Fibroblast of upper back skin (primary cell): Measurements from ENCODE around the gene GPC5.

Source experiments
- DNase-seq: peaks from one replicate; pipeline ENCODE4 v3.0.0-alpha.2; 2013

Gene GPC5

DNA sequence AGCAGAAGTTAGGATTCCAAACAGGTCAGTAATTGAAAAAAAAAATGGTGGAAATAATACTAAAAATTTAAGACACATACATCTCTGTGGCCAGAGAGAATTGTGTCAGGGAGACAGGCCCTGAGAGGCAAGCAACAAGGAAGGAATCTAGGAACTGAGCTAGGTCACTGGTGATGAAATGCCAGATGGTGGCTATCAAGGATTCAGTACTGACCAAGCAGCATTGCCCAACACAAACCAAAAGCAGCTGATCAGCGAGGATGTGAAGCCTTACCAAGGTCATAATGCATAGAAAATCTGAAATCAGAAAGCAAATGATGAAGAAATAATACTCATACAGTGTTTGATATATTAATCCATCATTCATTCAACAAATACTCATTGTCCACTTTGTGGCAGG, 905.0 kb downstream of the GPC5 start:
- peak; percentile 68 for DNase-seq

DNA sequence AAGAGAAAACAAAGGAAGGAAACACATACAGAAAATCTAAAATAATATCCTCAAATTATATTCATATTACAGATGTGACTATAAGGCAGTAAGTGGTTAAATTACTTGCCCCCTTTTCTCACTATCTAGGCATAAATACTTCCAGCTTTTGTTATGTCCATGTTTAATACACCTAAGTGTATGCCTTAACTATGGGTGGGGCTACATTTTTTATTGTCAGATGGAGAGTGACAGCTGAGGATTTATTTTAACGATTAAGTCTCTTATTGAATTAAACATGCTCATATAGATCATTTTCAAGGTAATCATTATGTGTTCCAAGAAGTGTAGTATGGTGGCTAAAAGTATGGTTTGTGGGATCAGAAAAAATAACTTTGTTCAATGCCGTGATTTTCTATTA, 909.3 kb downstream of the GPC5 start:
- no peak for DNase-seq

DNA sequence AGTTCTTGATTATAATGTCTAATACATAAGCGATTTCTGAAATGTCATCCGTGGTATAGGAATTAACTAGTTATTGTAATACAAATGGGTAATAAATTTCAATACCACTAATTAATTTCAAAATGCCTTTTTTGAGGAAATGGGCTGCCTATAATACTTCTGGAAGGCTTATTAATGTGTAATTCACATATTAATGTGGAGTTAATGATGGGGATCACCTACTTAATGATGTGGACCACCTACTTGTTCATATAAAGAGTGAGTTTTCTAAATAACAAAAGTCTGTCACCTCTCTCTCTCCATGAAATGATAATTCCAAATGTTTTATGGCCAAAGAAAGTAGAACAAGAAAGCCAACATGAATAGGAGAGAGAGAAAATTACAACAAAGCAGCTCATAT, 914.4 kb downstream of the GPC5 start:
- no peak for DNase-seq

DNA sequence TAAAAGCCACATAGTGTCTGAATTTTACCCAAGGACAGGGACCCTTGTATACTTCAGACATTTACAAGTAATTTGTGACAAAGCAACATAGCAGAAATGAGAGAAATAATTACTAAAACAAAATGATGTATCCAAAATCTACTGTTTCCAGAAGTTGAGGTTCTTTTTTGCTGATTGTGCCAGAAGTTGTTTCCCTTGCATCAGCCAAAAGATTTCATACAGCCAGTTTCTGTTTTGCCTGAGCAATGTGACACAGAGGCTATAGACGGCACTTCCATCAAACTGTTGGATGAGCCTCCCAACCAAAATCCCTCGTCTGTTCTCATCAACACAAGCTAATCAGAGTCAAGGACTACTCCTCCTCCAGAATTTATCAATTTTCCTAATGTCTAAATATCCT, 915.0 kb downstream of the GPC5 start:
- DNase-seq, result peak; percentile 32

DNA sequence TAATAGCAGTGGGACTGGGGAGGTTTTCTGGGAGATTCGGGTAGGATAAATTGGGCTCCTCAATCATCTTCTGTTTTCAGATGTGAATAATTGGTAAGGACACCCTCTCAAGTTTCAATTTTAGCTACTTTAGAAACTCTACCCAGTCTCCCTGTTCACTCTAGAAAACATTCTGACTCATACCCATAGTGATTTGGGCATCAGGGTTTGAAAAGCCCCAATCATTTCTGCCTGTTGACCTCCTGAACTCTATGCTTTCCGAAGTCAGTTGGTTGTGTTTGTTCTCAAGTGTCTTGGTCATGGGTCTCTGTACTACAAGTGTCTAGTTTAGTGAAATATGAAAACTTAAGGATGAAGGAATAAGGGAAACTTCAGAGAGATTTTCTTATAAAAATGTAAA, 916.8 kb downstream of the GPC5 start:
- no peak for DNase-seq

DNA sequence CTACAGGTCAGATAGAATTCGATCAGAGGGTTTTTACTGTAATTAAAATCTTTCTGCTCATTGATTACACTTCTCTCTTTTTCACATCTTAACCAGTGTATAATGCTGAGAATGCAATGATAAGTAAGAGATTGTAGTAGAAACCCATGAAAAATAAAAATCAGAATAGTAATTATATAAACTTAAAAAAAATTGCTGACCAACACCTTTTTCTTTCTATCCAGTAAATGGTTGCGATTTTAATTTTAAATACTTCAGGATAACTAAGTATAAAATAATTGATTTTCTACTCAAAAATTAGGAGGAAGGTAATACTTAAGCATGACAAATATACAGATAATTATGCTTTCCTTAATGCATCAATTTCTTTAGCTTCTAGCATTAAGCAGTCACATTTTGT, 917.6 kb downstream of the GPC5 start:
- DNase-seq, result no peak

DNA sequence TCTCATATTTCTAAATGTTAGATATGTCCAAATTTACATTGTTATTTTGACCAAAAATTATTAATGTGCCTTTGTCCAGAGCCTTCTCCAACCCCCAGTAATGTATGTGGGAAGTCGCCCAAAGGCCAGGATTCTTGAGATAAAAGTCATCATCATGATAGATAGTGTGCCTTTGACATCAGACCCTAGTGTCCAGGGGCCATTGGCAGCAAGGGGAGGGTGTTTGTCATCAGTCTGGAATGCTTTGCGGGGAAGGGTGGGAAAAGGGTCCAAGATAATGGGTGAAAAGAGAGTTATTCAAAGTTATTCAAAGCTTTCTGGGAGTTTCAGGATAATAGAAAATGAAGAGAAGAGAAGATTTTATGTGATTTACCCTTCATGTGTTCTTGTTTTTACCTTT, 918.6 kb downstream of the GPC5 start:
- peak; percentile 82 for DNase-seq

DNA sequence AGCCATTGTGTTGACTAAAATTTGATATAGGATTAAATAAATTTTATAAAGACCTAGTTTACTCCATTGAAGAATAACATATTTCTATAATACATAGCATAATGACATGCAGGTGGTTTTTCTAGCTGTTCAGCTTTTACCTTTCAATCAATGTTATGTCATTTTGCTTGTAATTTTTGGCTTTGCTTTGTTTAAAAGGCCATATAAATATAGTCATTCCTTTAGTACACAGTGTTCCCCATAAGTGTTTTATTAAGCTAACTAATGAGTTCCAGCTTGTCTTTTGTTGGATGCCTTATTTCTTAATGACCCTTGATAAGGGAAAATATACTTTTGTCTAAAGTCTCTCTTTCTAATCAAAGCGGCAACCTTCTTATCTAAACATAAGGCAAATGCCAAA, 921.9 kb downstream of the GPC5 start:
- DNase-seq, result no peak

DNA sequence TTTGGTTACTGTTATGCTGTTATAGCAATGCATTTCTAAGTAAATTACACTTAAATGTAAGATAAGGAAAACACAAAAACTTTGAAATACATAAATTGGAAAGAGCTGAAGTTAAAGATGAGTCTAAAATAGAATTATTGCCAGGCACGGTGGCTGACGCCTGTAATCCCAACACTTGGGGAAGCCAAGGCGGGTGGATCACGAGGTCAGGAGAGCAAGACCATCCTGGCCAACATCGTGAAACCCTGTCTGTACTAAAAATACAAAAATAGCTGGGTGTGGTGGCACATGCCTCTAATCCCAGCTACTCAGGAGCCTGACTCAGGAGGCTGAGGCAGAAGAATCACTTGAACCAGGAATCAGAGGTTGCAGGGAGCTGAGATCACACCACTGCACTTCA, 922.8 kb downstream of the GPC5 start:
- DNase-seq, result no peak

DNA sequence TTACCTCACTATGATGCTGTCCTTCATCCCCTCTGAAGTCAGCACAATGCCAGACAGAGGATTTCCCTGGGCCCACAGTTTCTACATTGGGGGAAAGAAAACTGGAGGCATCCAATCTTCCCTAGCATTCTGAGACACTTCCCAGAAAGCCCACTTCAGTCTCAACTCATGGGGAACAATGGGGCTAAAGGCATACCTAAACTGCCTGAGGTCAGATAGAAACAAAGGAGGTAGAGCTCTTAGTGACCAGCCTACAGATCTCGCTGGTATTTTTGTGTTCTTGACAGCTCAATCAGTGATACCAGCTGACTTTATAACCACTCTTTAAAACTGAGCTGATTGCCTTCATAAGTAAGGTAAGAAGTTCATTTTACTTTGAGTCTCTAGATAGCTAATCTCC, 947.2 kb downstream of the GPC5 start:
- no peak for DNase-seq

DNA sequence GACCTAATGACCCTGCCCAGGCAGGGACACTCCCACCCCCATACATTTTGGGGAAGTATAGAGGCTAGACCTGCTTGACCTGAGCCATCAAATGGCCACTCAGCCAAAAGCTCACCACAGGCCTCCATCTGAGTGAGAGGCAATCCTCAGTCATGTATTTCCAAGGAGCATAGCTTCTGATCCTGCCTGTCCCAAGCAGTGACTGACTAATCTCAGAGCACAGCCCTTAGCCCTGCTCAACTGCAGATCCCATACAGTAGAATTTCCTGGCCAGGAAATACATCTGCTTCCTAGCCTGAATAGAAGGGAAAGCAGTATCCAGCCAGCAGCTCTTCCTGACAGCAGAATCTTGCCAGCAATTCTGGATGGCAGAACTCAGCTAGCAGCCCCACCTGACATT, 947.6 kb downstream of the GPC5 start:
- DNase-seq, result no peak

DNA sequence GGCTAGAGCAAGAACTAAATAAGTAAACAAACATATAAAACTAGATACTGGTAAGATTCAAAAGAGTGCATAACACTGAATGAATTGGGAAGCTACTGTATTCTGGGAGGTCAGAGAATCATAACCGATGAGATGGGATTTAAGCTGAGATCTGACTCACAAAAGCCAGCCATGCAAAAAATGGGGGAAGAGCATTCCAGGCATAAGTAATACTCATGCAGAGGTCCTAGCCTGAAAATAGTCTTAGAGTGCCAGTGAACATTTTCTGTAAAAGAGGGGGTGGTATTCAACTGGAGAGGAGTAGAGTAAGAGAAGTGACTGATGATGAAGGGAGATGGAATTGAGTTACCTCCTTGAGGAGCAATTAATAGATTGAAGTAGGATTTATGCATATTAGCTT, 956.2 kb downstream of the GPC5 start:
- DNase-seq, result peak; percentile 35

DNA sequence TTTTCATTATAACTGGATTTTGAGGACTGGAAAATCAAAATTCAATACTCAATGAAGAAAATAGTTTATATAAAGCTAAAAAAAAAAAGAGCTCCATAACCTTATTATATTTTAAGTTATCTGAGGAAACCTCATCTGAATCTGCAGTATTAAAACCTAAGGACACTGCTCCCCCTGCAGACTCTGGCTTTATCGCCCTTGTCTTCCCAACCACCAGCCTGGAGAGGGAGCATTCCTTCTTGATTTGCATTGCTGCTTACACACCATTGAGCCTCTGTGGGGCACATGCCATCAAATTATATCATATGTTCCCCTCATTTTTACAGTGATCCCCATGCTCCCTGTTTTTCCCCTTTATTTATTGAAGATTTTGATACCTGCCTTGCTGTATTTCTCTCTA, 956.8 kb downstream of the GPC5 start:
- DNase-seq, result peak; percentile 47

DNA sequence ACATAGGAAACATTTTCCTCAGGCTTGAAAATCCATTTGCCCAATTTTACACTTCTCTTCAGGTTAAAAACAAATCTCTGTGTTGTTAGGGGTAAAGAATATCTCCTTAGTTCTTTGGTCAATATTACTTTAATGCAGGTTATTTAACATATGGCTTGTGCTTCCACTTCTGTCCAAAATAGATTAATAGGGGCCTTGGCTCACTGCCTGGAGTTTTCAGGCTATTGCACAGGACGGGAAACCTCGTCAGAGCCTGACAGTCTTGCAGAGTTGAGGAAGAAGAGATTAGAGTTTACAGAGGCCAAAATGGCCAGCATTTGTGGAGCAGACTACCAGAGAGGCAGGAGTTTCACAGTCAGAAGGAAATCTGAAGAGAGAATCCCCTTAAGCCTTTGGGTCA, 964.3 kb downstream of the GPC5 start:
- DNase-seq, result peak; percentile 38

DNA sequence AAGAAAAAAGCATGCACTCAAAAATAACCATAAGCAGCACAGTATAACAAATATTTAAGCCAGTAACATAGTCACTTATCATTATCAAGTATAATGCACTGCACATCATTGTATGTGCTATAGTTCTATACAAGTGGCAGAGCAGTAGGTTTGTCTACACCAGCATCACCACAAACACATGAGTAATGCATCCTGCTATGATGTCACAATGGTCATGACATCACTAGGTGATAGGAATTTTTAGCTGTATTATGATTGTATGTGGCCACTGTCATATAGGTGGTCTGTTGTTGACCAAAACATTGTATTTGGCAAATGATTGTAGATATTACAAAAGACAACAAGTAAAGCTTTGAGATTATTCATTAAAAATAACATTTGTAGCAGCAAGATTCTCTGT, 967.5 kb downstream of the GPC5 start:
- no peak for DNase-seq

DNA sequence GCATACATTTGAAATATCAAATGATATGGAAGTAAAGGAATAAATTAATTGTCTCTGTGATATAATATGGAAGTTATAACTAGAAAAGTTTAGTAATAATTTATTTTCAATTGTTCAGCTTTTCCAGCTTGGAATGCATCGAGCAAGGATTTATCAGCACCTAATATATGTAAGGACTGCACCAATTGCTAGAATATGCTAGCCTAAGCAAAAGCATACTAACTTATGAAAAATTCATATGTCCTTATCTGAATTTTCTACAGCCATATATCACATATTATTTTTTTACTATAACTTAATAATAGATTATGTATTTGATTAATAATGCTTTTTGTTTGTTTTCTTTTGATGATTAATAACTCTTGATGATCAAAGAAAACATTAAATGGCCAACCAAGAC, 979.0 kb downstream of the GPC5 start:
- no peak for DNase-seq

DNA sequence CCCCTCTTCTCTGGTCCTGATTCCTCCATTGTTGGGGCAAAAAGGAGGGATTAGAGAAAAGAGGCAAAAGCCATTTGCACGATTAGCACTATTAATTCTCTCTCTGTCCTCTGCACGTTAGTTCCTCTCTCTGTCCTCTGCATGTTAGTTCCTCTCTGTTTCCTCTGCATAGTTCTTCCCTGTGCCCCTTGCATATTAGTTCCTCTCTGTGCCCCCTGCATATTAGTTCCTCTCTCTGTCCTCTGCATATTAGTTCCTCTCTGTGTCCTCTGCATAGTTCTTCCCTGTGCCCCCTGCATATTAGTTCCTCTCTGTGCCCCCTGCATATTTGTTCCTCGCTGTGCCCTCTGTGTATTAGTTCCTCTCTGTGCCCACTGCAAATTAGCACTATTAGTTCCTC, 981.0 kb downstream of the GPC5 start:
- no peak for DNase-seq

DNA sequence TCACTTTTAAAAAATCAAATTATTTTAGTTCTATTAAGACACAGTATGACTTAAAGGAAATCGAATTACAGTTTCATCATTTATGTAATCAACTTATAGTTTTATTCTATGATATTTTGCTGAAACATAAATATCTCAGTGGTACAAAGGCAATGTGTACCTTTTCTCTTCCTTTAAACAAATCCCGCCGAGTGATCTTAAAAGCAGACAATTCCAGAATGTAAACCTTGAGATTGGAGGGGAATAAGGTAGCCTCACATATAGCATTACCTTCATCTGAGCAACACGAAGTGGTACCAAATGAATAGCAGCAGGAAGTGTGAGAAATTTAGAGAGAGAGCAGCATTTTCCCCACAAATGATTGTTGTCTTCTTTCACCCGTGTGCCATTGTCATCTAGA, 986.0 kb downstream of the GPC5 start:
- no peak for DNase-seq

DNA sequence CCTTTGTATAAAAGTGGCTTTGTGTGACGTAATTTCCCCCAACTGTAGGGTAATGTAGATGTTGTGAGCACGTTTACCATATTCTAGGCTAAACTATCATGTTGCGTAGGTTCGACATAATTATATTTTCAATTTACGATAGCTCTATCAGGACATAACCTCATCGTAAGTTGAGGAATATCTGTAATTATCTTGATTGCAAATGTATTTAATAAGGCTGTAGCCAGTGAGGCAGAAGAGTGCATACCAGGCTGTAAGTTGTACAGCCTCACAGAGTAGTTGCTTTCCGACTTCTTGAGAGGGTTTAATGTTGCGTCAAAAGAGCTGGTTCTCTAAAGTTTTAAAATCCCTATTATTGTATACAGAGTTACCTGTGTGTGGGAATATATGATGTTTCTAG, 988.8 kb downstream of the GPC5 start:
- DNase-seq, result no peak

DNA sequence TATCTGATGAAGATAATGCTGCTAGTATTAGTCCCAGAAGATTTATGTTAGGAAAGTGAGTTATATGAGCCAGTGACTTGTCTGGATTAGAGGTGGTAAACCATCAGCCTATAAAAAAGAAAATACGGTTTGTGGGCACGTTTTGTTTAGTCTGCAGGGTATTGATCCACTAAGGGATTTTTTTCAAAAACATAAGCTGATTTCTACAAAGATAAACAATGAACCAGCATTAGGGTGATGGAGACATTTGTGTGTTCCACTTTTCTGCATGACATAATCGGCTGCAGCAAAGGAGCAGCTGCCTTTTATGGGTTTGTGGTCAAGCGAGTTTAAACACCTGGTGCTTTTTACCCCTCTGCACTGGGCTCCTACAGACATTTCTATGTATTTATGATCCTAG, 991.8 kb downstream of the GPC5 start:
- no peak for DNase-seq

DNA sequence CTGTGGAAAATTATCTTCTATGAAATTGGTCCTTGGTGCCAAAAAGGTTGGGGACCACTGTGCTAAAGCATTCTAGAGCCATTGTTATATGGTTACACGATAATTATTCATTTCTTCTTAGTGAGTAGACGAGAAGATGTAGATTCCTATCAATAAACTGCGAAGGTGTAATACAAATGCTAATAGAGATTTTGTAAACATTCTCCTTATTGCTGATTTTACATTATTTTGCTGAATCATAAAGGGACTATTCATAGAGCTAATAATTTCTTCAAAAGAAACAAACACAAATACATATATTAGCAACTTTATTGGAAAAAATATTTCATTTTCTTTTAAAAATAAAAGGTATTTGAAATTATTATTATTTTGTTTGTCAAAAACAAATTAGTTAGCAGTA, 1005.2 kb downstream of the GPC5 start:
- no peak for DNase-seq

DNA sequence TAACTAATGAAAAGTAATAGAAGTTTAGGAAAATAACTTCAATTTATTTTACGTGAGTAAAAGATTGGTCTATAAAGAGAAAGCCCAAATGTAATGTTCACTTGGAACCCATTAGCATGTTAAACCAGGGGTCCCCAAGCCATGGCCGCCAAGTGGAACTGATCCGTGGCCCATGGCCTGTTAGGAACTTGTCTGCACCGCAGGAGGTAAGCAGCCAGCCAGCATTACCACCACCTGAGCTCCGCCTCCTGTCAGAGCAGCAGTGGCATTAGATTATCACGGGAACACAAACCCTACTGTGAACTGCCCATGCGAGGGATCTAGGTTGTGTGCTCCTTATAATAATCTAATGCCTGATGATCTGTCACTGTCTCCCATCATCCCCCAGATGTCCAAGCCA, 1009.4 kb downstream of the GPC5 start:
- no peak for DNase-seq

DNA sequence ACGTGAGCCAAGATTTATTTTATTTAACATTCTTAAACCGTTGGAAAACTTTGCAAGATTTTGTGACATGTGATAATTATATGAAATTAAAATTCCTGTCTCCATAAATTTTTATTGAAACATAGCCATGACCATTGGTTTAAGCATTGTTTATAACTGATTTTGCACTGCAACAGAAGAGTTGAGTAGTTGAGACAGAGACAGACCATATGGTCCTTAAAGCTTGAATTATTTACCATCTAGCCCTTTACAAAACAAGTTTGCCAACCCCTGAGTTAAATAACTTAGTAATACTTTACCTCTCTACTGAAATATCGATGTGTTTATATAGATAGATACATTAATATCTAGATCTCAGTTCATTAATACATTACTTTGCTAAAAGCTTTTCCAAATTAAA, 1014.1 kb downstream of the GPC5 start:
- DNase-seq, result no peak

DNA sequence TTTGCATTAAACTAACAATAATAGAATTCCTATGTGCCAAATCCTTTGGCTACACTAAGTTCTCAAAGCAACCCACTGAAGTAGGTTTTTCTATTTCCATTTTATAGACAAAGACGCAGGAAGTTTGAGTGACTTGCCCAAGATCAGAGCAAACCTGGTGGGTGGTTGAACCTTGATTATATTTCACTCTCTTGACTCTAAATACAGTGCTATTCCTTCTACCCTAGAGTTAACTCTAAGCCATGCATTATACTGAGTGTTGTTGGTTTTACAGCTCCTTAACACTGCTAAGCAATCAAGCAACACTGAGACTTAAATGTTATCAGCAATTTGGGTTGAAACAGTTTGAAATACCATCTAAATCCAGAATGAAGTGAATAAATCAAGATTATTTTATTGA, 1014.6 kb downstream of the GPC5 start:
- no peak for DNase-seq

DNA sequence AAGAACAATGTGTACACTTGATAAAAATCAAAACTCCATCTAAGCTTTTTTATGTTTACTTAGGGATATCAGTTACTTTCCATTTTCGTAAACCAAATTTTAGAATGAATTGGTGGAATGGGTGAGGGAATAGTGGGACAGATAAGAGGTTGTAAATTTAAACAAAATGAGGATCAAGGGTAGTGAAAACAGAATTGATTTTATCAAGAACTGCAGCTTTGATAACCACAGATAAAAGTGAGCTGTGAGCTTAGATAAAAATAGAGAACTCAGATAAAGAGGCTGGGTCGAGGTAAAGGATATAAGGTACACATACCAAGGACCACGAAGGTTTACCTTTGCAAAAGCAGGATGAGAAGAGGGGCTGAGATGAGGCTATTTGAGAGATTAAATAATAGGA, 1015.0 kb downstream of the GPC5 start:
- no peak for DNase-seq

DNA sequence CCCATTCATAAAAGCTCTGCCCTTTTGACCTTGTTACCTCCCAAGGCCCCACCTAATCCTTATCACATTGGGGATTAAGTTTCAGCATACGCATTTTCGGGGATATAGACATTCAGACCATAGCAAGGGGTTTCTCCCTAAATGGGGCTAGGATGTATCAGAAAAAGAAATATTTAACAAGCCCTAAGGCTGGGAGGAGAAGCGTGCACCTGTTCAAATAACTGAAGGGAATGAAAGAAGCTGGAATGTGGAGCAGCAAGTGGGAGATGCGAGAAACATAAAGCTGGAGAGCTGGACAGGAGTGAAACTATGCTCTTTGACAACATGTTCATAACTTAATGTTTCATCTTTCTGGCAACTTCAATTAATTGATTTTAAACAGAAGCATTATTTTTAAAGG, 1016.4 kb downstream of the GPC5 start:
- DNase-seq, result no peak

DNA sequence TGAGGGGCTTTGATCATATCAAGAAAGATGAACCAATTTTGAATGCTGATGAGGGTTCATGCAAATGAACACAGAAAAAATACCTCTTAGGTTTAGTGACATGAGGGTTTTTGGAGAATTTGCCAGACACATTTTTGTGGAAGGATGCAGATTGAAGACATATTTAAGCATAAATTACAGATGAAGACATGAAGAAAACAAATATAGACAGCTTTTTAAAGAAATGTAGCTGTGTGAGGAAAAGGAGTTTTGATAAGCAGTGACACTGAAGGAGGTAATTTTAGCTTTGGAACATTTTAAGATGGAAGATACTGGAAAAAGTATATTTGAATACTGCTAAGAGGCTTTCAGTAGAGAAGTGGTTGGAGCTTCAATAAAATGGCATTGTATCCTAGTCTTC, 1017.4 kb downstream of the GPC5 start:
- DNase-seq, result no peak
